Caki2 (cell line): Measurements from ENCODE around the gene CSNK1A1L. TPM values are rescaled to one million over a fixed set of nuclear protein-coding genes. Genes with fewer than 3 reads are reported as not detected.
"Not testable (repeated sequence)": the region's sequence is repeated elsewhere in the genome, so short reads cannot be mapped to it uniquely, and the experiment has no call there.

Experiments
- DNase-seq: peaks from one replicate; pipeline ENCODE4 v3.0.0-alpha.2; 2015; ENCODE audit warnings: low read depth
- in situ Hi-C: cut with HindIII; loops from 2 replicates; pipeline ENCODE4 v1.10.0; 2016; ENCODE audit warnings: low sequenced_read_pairs, low pct_unique_long_range_greater_than_20kb, mixed read lengths
- total RNA-seq: library from RNA; depleted of rRNA; stranded (reverse); fragments of >200 nt; shearing (Covaris generic); gene quantifications from 2 replicates; pipeline ENCODE4 v1.2.3, GENCODE V29; 2014; ENCODE audit warnings: low replicate concordance; rRNA removed

CSNK1A1L gene
- total RNA-seq, 1 experiment from 2014 or later, result not detected

DNA sequence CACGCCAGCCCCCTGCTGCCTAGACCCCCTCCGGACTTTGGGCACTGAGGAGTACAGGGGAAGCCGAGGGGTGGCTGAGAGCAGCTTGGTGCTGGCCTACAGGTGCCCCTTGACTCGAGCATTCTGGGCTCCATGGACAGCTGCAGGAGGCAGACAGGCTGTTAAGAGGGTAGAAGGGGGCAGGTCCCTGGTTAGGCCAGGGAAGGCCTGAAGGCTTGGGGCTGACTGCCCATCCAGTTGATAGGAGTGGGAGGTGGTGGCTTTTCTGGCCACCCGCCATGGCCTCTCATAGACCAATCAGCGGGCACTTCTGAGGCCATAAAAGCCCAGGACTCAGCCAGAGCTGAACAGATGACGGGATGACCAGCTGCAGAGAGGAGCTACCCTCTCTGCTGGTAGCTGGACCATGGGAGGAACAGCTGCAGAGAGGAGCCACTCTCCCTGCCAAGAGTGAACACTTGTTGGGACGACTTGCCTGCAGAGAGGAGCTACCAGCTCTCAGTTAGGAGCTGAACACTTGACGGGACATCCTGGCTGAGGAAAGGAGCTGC is 35.2 kb downstream of the CSNK1A1L start:
- in situ Hi-C loops, result no loop called here
- DNase-seq, result no peak

DNA sequence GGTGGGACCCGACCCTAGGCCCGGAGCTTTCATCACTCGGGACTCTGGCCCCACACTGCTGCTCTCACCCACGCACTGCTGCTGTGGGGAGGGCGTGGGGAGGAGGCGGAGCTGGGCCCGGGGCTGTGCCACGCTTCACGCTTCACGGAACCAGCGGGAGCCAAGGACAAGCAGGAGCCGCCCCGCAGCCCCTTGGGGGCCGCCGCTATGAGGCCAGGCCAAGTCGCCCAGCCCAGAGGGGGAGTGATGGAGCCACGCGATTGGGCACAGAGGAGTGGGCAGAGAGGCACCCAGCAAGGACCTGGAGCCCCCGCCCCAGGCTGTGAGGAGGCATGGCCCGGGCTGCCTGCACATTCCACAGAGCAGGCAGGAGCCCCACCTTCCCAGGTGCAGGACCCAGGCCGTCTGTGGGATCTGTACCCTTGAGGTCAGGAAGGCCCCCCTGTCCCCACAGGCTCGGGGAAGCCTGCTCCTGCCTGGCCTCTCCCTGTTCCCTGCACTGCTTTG is 35.8 kb downstream of the CSNK1A1L start:
- DNase-seq, result no peak
- in situ Hi-C loops, result no loop called here

DNA sequence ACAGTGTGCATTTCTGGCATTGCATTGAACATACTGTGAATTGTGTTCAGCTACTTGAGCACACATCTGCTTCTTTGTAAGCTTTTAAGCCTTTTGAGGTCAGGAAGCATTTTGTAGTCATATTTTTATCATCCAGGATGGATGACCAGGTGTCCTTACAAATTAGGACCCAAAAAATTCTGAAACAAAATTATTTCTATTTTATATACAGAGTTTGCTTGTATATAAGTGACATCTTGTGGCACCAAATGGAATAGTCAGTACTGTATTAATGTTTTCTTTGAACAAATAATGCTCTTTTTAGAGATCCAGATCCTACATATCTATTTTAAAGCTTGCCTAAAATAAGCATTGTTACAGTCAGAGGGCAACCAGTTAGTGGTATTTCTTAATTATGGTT is 36.5 kb downstream of the CSNK1A1L start:
- no peak for DNase-seq
- in situ Hi-C loops, result no loop called here

DNA sequence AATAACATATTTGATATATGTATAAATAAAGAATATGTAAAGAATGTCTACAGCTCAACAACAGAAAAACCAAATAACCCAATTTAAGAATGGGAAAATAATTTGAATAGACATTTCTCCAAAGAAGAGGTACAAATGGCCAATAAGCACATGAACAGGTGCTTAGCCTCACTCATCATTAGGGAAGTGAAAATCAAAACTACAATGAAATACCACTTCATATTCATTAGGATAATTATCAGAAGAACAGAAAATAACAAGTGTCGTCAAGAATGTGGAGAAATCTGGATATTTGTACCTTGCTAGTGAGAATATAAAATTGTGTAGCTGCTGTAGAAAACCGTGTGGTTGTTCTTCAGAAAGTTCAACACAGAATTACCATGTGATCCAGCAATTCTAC is 37.6 kb downstream of the CSNK1A1L start:
- in situ Hi-C loops, result no loop called here
- DNase-seq, result no peak

DNA sequence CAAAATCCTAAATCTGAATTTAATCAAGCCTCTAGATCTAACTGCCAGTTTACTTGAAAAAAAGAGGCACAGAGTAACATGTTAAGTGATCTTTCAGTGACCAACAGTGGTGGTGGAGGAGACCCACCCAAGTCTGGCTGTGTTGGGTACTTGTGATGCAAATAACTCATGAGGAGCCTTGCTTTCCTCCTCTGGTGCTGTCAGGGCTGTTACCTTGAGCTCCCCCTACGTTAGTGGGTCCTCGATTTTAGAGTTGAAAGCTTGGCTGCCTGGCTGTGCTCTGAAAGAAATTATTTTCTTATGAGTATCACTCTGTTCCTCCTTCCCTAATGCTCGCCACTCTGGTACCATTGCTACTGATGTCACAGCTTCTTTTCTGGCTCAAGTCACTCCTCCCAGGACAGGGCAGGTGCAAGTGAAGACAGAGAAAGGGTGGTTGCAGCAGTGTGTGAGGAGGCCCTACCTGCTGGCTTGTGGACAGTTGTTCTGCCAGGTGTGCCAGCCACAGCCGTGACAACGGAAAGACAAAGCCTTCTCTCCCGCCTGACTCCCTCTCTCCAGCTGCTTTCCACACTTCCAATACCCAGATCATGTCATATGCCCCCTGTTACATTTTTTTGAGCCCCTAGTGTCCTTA is 39.5 kb downstream of the CSNK1A1L start:
- in situ Hi-C loops, result no loop called here
- DNase-seq, result no peak

DNA sequence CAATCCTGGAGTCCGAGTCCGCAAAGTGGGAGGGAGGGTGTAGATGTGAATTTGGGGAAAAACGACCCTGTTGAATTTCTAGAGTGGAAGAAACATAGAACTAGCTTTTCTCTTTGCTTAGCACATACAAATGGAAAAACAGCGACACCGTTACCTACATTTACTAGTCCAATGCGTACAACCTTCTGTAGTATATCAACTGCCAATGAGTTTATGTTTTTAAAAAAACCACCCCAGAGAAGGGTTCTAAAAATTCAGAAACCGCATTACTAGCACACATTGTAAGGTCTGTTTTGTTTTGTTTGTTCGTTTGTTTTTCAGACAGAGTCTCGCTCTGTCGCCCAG is 45.6 kb downstream of the CSNK1A1L start:
- in situ Hi-C loops, result no loop called here

DNA sequence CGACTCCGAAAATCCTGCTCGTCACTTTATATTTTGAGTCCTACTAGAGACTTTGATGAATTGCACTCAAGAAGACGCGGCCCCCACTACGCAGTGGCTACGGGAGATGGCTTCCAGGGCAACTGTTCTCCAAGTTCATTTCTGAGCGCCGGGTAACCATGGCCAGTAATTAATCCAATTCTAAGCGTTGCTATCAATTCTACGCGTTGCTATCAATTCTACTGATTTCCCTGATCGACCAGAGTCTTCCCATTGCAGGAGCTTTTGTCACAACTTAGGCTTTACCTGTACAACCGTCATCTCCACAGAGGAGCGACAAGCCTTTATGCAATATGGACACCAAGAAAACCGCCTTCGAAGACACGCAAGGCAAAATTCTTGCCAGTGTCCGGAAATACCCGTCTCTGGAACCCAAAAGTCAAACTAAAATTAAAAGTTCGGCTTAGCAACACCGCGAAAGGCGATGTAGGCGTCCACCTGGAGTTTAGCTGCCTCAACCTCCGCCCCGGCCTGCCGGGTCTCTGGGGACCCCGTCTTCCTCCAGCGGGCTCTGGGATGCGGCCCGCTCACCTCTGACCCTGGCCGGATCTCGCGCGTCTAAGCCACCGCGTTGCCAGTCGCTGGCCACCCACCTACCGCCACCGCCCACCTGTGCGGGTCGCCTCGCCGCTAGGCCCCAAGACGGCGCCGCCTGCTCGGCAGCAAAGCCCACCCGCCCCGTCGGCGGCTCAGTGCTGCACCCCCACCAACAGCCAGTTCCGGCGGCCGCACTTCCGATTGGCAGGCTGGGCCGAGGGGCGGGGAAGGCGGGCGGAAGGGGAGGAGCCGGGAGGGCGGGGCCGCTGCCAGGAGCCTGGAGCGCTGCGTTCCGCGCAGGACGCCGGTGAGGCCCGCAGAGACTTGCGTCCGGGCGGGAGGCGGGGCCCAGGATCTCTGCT is 46.3 kb downstream of the CSNK1A1L start, which contains the start of gene SUPT20H:
Gene SUPT20H, minus strand, starts transcription at position 779 of the 938 bp plus-strand sequence. CDS start 8,198 bp downstream, outside the sequence.
- in situ Hi-C loops, result no loop called here
- DNase-seq, result peak; percentile 76

More for the DNA sequence above, 45.6 kb downstream of the CSNK1A1L start:
- DNase-seq, result no peak

DNA sequence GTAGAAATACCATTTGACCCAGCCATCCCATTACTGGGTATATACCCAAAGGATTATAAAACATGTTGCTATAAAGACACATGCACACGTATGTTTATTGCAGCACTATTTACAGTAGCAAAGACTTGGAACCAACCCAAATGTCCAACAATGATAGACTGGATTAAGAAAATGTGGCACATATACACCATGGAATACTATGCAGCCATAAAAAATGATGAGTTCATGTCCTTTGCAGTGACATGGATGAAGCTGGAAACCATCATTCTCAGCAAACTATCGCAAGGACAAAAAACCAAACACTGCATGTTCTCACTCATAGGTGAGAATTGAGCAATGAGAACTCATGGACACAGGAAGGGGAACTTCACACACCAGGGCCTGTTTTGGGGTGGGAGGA is 49.2 kb downstream of the CSNK1A1L start:
- DNase-seq, in situ Hi-C loops: not testable (repeated sequence)

Other genes starting within 250 kb of the CSNK1A1L start
- 0.55 and 0.64 TPM in 2 replicates for gene SMAD9, start 185.4 kb downstream of the CSNK1A1L start, total RNA-seq
- gene ALG5, start 106.3 kb downstream of the CSNK1A1L start, total RNA-seq, result 5.0 and 10.6 TPM in 2 replicates
- gene EXOSC8, start 104.9 kb downstream of the CSNK1A1L start, total RNA-seq, result 66.4 and 67.1 TPM in 2 replicates
- gene SUPT20H, start 46.0 kb downstream of the CSNK1A1L start, total RNA-seq, result 17.2 and 51.1 TPM in 2 replicates